Cardiac muscle cell (in vitro differentiated cells and primary cell): ENCODE measurements around the gene USF2. TPM values are rescaled to one million over a fixed set of nuclear protein-coding genes. Genes with fewer than 3 reads are reported as not detected.

Source experiments
- DNase-seq, 2 donors: peaks; one replicate each; pipeline versions ENCODE4 v3.0.0 to v3.0.0-alpha.2; 2010 to 2017; ENCODE audit warnings: low read depth in 1 of 2, low spot score in 1 of 2
- H3K27ac ChIP-seq: fragments of 200-600 bp; sonication (generic); 2 replicates; pipeline ENCODE4 v1.5.1; 2016
- H3K27me3 ChIP-seq: fragments of 200-600 bp; sonication (generic); 2 replicates; pipeline ENCODE4 v1.6.0; 2016; ENCODE audit warnings: control low read depth
- H3K36me3 ChIP-seq: fragments of 200-600 bp; sonication (generic); 2 replicates; pipeline ENCODE4 v1.5.1; 2016; ENCODE audit warnings: control low read depth
- H3K4me1 ChIP-seq: fragments of 200-600 bp; sonication (generic); 2 replicates; pipeline ENCODE4 v1.8.1; 2017; ENCODE audit warnings: low read depth, mild to moderate bottlenecking, mixed run types
- H3K4me3 ChIP-seq: fragments of 200-600 bp; sonication (generic); 2 replicates; pipeline ENCODE4 v1.5.1; 2016; ENCODE audit warnings: mild to moderate bottlenecking
- H3K9me3 ChIP-seq: fragments of 200-600 bp; sonication (generic); 2 replicates; pipeline ENCODE4 v1.5.1; 2017; ENCODE audit warnings: low read depth, mild to moderate bottlenecking, control low read depth
- polyA plus RNA-seq: library from polyadenylated mRNA; unstranded; fragments of >200 nt; fragmentation: Nextera tagmentation; extraction: Ambion mirVana; gene quantifications from 2 replicates; pipeline ENCODE4 v1.2.1, GENCODE V29; 2016
- total RNA-seq: library from RNA; depleted of rRNA; stranded (reverse); fragments of >200 nt; gene quantifications from 2 replicates; pipeline ENCODE4 v1.2.3, GENCODE V29; 2016
- TF ChIP-seq, protein P1 (sequence below): IDR thresholded peaks from 2 replicates; pipeline ENCODE4 v1.5.1; 2012; ENCODE audit warnings: low read depth, mild to moderate bottlenecking, low read length

Gene USF2
- total and polyA plus RNA-seq, 2 experiments from 2014 or later = 31.7 to 235 TPM

DNA sequence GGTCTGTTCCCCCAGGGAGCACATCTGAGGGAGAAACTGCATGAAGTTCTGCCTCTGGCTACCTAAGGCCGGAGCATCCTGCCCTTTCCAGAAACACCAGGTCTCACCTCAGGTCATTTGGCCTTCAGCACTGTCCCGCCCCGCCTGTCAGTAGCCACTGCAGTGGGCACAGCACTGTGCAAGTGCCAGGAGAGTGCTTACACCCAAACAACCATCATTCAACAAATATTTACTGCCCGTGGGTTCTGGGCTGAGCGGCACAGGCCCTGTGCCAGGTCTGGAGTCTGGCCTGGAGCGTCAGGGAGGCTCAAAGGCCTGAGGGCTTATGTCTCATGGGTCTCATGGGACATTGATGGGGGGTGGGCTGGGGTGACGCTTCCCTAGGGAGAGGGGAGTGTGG, 2.8 kb downstream of the USF2 start:
- H3K27ac ChIP-seq = no peak overlapping the region
- no peaks in the 10 kb centered on the region for H3K9me3 ChIP-seq
- H3K4me1 ChIP-seq = peaks cover 6% of the 10 kb centered on the region
- TF ChIP-seq, protein P1, sequence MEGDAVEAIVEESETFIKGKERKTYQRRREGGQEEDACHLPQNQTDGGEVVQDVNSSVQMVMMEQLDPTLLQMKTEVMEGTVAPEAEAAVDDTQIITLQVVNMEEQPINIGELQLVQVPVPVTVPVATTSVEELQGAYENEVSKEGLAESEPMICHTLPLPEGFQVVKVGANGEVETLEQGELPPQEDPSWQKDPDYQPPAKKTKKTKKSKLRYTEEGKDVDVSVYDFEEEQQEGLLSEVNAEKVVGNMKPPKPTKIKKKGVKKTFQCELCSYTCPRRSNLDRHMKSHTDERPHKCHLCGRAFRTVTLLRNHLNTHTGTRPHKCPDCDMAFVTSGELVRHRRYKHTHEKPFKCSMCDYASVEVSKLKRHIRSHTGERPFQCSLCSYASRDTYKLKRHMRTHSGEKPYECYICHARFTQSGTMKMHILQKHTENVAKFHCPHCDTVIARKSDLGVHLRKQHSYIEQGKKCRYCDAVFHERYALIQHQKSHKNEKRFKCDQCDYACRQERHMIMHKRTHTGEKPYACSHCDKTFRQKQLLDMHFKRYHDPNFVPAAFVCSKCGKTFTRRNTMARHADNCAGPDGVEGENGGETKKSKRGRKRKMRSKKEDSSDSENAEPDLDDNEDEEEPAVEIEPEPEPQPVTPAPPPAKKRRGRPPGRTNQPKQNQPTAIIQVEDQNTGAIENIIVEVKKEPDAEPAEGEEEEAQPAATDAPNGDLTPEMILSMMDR = no peak
- H3K4me3 ChIP-seq = no peak overlapping the region
- no peaks in the 10 kb centered on the region for H3K27me3 ChIP-seq
- peaks cover 26% of the 10 kb centered on the region for H3K36me3 ChIP-seq
- DNase-seq = no peak

DNA sequence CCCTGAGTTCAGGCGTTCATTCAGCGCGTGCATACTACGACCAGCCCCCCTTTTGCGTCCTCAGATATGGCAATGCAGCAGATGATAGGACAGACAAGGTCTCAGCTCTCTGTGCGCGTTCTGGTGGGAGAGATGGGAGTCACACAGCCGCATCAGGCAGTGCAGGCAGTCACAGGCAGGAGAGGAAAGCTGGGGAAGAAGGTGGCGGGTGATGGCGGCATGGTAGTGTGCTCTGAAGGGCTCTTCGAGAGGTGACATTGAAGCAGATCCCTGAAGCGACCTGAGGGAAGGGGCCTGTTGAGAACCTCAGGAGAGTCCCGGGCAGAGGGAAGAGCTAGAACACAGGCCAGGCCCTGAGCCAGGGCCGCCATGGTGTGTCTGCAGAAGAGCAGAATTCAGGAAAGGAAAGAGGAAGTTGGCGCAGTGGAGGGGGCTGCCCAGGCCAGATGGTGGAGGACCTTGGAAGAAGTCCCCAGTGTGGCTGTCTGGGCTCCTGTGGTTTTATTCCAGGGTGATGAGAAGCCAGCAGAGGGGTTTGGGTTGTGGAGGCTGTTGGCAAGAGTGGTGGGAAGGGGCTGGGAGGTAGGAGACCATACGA, 3.5 kb downstream of the USF2 start:
- DNase-seq = no peak
- no peaks in the 10 kb centered on the region for H3K9me3 ChIP-seq
- H3K27me3 ChIP-seq = no peaks in the 10 kb centered on the region
- TF ChIP-seq, protein P1 = no peak
- H3K27ac ChIP-seq = no peak overlapping the region
- H3K36me3 ChIP-seq = peaks cover 31% of the 10 kb centered on the region
- H3K4me3 ChIP-seq = no peak overlapping the region
- H3K4me1 ChIP-seq = peaks cover 2% of the 10 kb centered on the region

DNA sequence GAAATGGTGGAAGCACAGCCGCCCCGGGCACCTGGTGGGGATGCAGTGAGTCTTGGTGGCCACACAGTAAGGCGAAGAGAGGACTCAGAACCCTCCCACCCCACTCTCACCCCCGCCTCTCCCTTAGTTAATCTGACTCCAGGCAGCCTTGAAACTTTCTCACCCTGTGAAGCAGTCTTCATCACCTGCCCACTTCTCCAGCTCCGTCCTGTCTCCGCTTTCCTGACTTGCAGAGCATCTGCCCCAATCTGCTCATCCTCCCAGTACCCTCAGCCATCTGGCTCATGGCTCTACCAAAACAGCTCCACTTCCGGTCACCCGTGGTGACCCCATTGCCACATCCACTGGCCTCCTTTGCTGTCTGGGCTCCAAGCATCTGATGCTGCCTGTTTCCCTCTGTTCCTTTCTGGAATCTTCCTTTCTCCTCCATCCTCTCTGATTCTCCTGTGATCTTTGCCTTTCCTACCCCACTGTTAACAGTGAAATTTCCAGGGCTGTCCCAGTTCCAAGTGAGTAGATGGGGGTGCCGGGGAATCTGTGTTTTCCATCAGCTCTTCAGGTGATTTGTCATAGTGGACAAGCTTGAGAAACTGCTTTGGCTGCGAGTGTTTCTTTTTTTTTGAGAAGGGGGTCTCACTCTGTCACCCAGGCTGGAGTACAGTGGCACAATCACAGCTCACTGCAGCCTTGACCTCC, 4.3 kb downstream of the USF2 start:
- no peak for DNase-seq

DNA sequence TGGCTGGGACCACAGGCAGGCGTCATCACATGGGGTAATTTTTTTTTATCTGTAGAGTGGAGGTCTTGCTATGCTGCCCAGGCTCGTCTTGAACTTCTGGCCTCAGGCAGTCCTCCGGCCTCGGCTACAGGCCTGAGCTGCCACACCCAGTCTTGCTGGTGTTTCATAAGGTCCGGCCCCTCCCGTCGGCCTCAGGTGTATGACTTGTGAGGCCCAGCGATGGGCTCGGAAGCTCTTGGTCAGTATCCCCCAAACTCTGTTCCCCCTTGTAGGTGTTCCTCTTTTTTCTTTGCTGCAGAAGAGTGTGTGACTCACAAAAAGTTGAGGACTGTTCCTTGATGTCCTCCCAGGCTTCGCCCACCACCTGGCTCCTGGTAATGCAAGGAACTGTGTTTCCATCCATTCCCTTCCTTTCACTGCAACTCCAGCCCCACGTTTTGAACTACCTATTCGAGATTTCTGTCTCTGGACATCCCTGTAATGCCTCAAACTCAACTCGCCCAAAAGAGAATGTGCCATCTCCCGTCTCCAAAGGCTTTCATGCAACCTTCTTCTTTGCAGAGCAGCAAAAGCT, 5.0 kb downstream of the USF2 start:
- no peaks in the 10 kb centered on the region for H3K4me1 ChIP-seq
- peaks cover 35% of the 10 kb centered on the region for H3K36me3 ChIP-seq
- no peak overlapping the region for H3K27ac ChIP-seq
- no peaks in the 10 kb centered on the region for H3K27me3 ChIP-seq
- DNase-seq = no peak
- no peaks in the 10 kb centered on the region for H3K9me3 ChIP-seq
- H3K4me3 ChIP-seq = no peak overlapping the region
- TF ChIP-seq, protein P1 = no peak

More for the DNA sequence above, 4.3 kb downstream of the USF2 start:
- peaks cover 34% of the 10 kb centered on the region for H3K36me3 ChIP-seq
- H3K9me3 ChIP-seq = no peaks in the 10 kb centered on the region
- H3K4me1 ChIP-seq = no peaks in the 10 kb centered on the region
- no peaks in the 10 kb centered on the region for H3K27me3 ChIP-seq
- H3K27ac ChIP-seq = no peak overlapping the region
- TF ChIP-seq, protein P1 = no peak
- no peak overlapping the region for H3K4me3 ChIP-seq

DNA sequence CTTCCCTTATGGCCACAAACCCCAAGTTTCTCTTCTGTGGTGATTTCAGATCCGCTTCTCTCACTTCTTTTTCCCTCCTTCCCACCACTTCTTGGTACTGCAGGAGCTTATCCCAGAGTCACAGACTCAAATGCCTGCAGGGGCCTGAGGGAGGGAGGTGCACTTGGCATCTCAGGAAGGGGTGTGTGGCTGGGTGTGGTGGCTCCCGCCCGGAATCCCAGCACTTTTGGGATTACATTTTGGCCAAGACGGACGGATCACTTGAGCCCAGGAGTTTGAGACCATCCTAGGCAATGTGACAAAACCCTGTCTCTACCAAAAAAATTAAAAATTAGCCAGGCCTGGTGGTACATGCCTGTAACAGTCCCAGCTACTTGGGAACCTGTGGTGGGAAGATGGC, 5.6 kb downstream of the USF2 start:
- no peak for DNase-seq
- Histone ChIP-seq H3K9me3 (no peaks in the 10 kb centered on the region), H3K4me1 (no peaks in the 10 kb centered on the region), H3K27ac (no peak overlapping the region), H3K36me3 (peaks cover 40% of the 10 kb centered on the region), H3K27me3 (no peaks in the 10 kb centered on the region), H3K4me3 (no peak overlapping the region)
- TF ChIP-seq, protein P1 = no peak
